Head of caudate nucleus (tissue), 42 donors: Measurements from ENCODE around the gene ARHGAP42.
"Not testable (repeated sequence)": the region's sequence is repeated elsewhere in the genome, so short reads cannot be mapped to it uniquely, and the experiment has no call there.

ENCODE experiments used
- DNase-seq, 42 donors: peaks; one replicate each; pipeline versions ENCODE4 v3.0.0 to v3.0.0-alpha.2; 2020 to 2021; ENCODE audit warnings: mixed read lengths in 7 of 42
- intact Hi-C: fragments of 100-400 bp; cut with DNase I; formaldehyde crosslinking; loops from one replicate; pipeline ENCODE4 v1.15.0; 2022

The ARHGAP42 gene

GRCh38 chr11:100875521-100875869, 188.4 kb downstream of the ARHGAP42 start:
- no peak for DNase-seq
- intact Hi-C loops, result no loop called here

GRCh38 chr11:100876815-100877520, 189.9 kb downstream of the ARHGAP42 start:
- intact Hi-C loops, result no loop called here
- DNase-seq, result no peak

- intact Hi-C loops, result no loop called here
- DNase-seq, result no peak
Measured at GRCh38 chr11:100878474-100878873, 191.4 kb downstream of the ARHGAP42 start.

GRCh38 chr11:100882957-100883356, 195.9 kb downstream of the ARHGAP42 start:
- no peak for DNase-seq
- intact Hi-C loops, result no loop called here

- no peak for DNase-seq
- intact Hi-C loops, result no loop called here
Measured at GRCh38 chr11:100883830-100884229, 196.7 kb downstream of the ARHGAP42 start.

- intact Hi-C loops, result no loop called here
- DNase-seq, result no peak
Measured at GRCh38 chr11:100887659-100888058, 200.6 kb downstream of the ARHGAP42 start.

GRCh38 chr11:100888836-100889235, 201.7 kb downstream of the ARHGAP42 start:
- DNase-seq, result no peak
- intact Hi-C loops, result no loop called here

- DNase-seq, result no peak
- intact Hi-C loops, result no loop called here
Measured at GRCh38 chr11:100889758-100890157, 202.7 kb downstream of the ARHGAP42 start.

- DNase-seq, result peak in 4 of 42 donors; percentile 8 to 48 (median 12)
- intact Hi-C loops, result no loop called here
Measured at GRCh38 chr11:100890789-100891188, 203.7 kb downstream of the ARHGAP42 start.

- DNase-seq, result no peak
- intact Hi-C loops, result no loop called here
Measured at GRCh38 chr11:100892886-100893285, 205.8 kb downstream of the ARHGAP42 start.

GRCh38 chr11:100895449-100895848, 208.4 kb downstream of the ARHGAP42 start:
- DNase-seq, result no peak

GRCh38 chr11:100895976-100896375, 208.9 kb downstream of the ARHGAP42 start:
- intact Hi-C loops, DNase-seq: not testable (repeated sequence)

More at GRCh38 chr11:100895449-100895848, 208.4 kb downstream of the ARHGAP42 start:
- intact Hi-C loops, result no loop called here

- intact Hi-C loops, DNase-seq: not testable (repeated sequence)
Measured at GRCh38 chr11:100901471-100901870, 214.4 kb downstream of the ARHGAP42 start.

- intact Hi-C loops, result no loop called here
Measured at GRCh38 chr11:100902454-100903141, 215.5 kb downstream of the ARHGAP42 start.

GRCh38 chr11:100903284-100903683, 216.2 kb downstream of the ARHGAP42 start:
- no peak for DNase-seq
- intact Hi-C loops, result no loop called here

More at GRCh38 chr11:100902454-100903141, 215.5 kb downstream of the ARHGAP42 start:
- no peak for DNase-seq

GRCh38 chr11:100905684-100906083, 218.6 kb downstream of the ARHGAP42 start:
- DNase-seq, result no peak
- intact Hi-C loops, result no loop called here

GRCh38 chr11:100908746-100909145, 221.7 kb downstream of the ARHGAP42 start:
- no peak for DNase-seq
- intact Hi-C loops, result no loop called here

- no peak for DNase-seq
- intact Hi-C loops, result no loop called here
Measured at GRCh38 chr11:100910808-100911207, 223.7 kb downstream of the ARHGAP42 start.

GRCh38 chr11:100914415-100915110, 227.5 kb downstream of the ARHGAP42 start:
- intact Hi-C loops, result no loop called here
- DNase-seq, result no peak
